Activated T-helper 1 cell treated with anti-CD3 and anti-CD28 coated beads, Interleukin-12 subunit alpha, Interleukin-12 subunit beta, Interleukin-2, Interleukin-4 antibody, amounts not matched to agents 30 ng/mL and 10 ng/mL and 1 ng/mL, durations not matched to agents 14 hours and 24 hours and 36 hours (primary cell): Measurements from ENCODE around the gene PADI2. TPM values are rescaled to one million over a fixed set of nuclear protein-coding genes. Genes with fewer than 3 reads are reported as not detected.
A peak's percentile ranks its signal among the peaks of the same experiment; 100 is the strongest.

ENCODE experiments used
- DNase-seq: peaks from one replicate; pipeline ENCODE4 v3.0.0; 2021; ENCODE audit warnings: low spot score
- H3K27ac Mint-ChIP-seq: one replicate; pipeline ENCODE4 v1.8.0; 2021; ENCODE audit warnings: mild to moderate bottlenecking, mixed read lengths
- H3K27me3 Mint-ChIP-seq: one replicate; pipeline ENCODE4 v1.8.0; 2022; ENCODE audit warnings: mild to moderate bottlenecking, moderate library complexity, mixed read lengths; ENCODE audit not compliant: insufficient read depth
- H3K36me3 Mint-ChIP-seq: one replicate; pipeline ENCODE4 v1.8.0; 2021; ENCODE audit warnings: low read depth, mixed read lengths
- H3K4me1 Mint-ChIP-seq: one replicate; pipeline ENCODE4 v1.8.0; 2021; ENCODE audit warnings: low read depth, mixed read lengths
- H3K4me3 Mint-ChIP-seq: one replicate; pipeline ENCODE4 v1.8.0; 2021; ENCODE audit warnings: mild to moderate bottlenecking, moderate library complexity, mixed read lengths
- H3K9me3 Mint-ChIP-seq: one replicate; pipeline ENCODE4 v1.8.0; 2021; ENCODE audit warnings: mixed read lengths
- intact Hi-C: fragments of 100-400 bp; cut with micrococcal nuclease; formaldehyde crosslinking; loops from one replicate; pipeline ENCODE4 v1.15.1; 2024
- total RNA-seq: library from RNA; stranded (reverse); gene quantifications from 2 replicates; pipeline ENCODE4 v1.2.3, GENCODE V29; 2022

Gene PADI2
- total RNA-seq, 1 donor from 2014 or later: not detected

DNA sequence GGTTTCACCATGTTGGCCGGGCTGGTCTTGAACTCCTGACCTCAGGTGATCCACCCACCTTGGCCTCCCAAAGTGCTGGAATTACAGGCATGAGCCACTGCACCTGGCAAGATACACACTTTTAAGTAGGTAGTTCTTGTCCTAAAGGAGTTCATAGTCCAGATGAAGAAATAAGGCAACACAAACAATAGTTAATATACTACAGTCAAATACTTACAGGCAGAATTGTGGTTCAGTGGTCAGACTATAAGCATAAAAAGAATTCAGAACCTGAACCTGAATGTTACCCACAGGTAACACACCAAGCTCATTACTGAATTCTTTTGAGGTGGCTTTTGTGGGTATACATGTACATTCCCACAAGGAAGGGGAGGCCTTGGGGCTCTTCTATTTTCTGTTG, 67.2 kb downstream of the PADI2 start:
- no peak overlapping the region for H3K27ac Mint-ChIP-seq
- intact Hi-C loops: loop anchor here (5.0 kb wide), 4 partner anchors 685 to 1635 kb away; partner anchors contain the start of genes DNAJC16 and SZRD1
- DNase-seq: no peak
- peak overlapping the region; percentile 99 for H3K4me3 Mint-ChIP-seq
- peaks cover 23% of the 10 kb centered on the region for H3K4me1 Mint-ChIP-seq
- H3K9me3 Mint-ChIP-seq: no peaks in the 10 kb centered on the region
- no peaks in the 10 kb centered on the region for H3K27me3 Mint-ChIP-seq
- H3K36me3 Mint-ChIP-seq: peaks cover 11% of the 10 kb centered on the region

GRCh38 chr1:17047924-17048323, 71.3 kb downstream of the PADI2 start:
- intact Hi-C loops: no loop called here
- H3K4me1 Mint-ChIP-seq: peaks cover 35% of the 10 kb centered on the region
- no peak for DNase-seq
- no peak overlapping the region for H3K27ac Mint-ChIP-seq
- peaks cover 23% of the 10 kb centered on the region for H3K36me3 Mint-ChIP-seq
- no peak overlapping the region for H3K4me3 Mint-ChIP-seq
- H3K9me3 Mint-ChIP-seq: no peaks in the 10 kb centered on the region
- no peaks in the 10 kb centered on the region for H3K27me3 Mint-ChIP-seq

GRCh38 chr1:17046334-17046657, 73.0 kb downstream of the PADI2 start:
- H3K27me3 Mint-ChIP-seq: no peaks in the 10 kb centered on the region
- no peak for DNase-seq
- H3K27ac Mint-ChIP-seq: peak overlapping the region; percentile 31
- H3K4me3 Mint-ChIP-seq: no peak overlapping the region
- peaks cover 21% of the 10 kb centered on the region for H3K36me3 Mint-ChIP-seq
- H3K9me3 Mint-ChIP-seq: no peaks in the 10 kb centered on the region
- intact Hi-C loops: loop anchor here (1.0 kb wide), 1 partner anchor 95 kb away; no protein-coding TSS in a partner anchor
- peaks cover 23% of the 10 kb centered on the region for H3K4me1 Mint-ChIP-seq

DNA sequence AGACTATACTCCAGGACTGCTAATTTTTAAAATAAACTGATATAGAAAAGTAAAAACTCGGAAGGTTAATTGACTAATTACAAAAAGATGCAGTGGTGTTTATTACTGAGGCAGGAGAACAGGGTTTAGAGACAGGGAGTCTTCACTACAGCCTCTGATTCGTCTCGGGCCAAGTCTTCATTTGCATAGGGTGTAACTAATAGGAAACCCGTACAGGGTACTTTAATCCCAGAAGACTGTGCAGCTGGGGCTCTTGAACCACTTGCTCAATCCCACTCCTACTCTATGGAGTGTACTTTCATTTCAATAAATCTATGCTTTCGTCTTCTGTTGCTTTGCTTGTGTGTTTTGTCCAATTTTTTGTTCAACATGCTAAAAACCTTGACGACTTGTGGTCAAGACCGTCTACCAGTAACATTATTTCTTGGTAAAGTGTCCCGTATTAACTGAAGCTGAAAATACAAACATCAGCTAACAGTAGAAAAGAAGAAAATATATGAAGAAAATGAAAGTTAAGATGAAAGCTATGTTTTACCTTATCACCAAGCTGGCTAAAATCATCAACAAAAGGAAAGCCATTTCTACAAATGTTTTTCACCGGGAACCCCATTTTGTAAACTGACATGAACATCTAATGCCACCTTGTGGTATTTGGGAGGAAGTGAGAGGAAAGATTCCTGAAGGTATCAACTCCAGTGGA, 73.5 kb downstream of the PADI2 start:
- intact Hi-C loops: loop anchor here (1.0 kb wide), 1 partner anchor 94 kb away; no protein-coding TSS in a partner anchor
- peak overlapping the region; percentile 31 for H3K27ac Mint-ChIP-seq
- H3K4me1 Mint-ChIP-seq: peaks cover 18% of the 10 kb centered on the region
- H3K9me3 Mint-ChIP-seq: no peaks in the 10 kb centered on the region
- H3K4me3 Mint-ChIP-seq: no peak overlapping the region
- DNase-seq: no peak
- no peaks in the 10 kb centered on the region for H3K27me3 Mint-ChIP-seq
- peaks cover 17% of the 10 kb centered on the region for H3K36me3 Mint-ChIP-seq

DNA sequence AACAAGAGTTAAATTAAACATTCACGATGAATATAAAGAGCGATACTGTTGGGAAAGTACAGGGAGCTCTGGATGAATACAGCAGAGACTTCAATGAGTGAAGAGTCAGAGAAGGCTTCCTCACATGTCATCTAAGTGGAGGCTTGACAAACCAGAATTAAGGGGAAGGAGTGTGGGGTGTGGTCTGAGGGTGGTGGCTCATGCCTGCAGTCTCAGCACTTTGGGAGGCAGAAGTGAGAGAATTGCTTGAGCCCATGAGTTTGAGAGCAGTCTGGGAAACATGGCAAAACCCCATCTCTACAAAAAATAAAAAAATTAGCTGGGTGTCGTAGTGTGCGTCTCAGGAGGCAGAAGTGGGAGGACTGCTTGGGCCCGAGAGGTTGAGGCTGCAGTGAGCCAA, 74.1 kb downstream of the PADI2 start:
- no peak for DNase-seq
- no peak overlapping the region for H3K27ac Mint-ChIP-seq
- no peaks in the 10 kb centered on the region for H3K27me3 Mint-ChIP-seq
- no peaks in the 10 kb centered on the region for H3K9me3 Mint-ChIP-seq
- H3K36me3 Mint-ChIP-seq: peaks cover 18% of the 10 kb centered on the region
- intact Hi-C loops: no loop called here
- H3K4me1 Mint-ChIP-seq: peaks cover 16% of the 10 kb centered on the region
- H3K4me3 Mint-ChIP-seq: no peak overlapping the region

GRCh38 chr1:17043676-17044075, 75.6 kb downstream of the PADI2 start:
- Mint-ChIP-seq H3K4me3 (no peak overlapping the region), H3K36me3 (peaks cover 22% of the 10 kb centered on the region), H3K9me3 (no peaks in the 10 kb centered on the region), H3K4me1 (peaks cover 16% of the 10 kb centered on the region), H3K27ac (no peak overlapping the region), H3K27me3 (no peaks in the 10 kb centered on the region)
- intact Hi-C loops: no loop called here
- DNase-seq: no peak

GRCh38 chr1:17040135-17040534, 79.1 kb downstream of the PADI2 start:
- H3K4me3 Mint-ChIP-seq: no peak overlapping the region

DNA sequence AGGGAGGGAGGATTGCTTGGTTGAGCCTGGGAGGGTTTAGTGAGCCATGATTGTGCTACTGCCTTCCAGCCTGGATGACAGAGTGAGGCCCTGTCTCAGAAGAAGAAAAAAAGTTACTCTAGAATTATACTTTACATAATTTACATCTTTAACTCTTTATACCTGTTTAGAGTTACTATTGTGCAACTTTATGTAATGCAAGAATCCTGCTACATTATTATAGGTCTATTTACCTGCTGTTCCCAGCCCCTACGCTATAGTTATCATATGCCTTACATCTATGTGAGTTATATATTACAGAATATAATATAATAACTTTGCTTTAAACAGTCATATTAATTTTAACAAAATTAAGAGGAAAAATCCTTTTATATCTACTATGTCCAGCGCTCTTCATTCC, 79.7 kb downstream of the PADI2 start:
- Mint-ChIP-seq H3K27ac (no peak overlapping the region), H3K36me3 (peaks cover 19% of the 10 kb centered on the region), H3K4me3 (no peak overlapping the region), H3K27me3 (no peaks in the 10 kb centered on the region), H3K9me3 (no peaks in the 10 kb centered on the region), H3K4me1 (no peaks in the 10 kb centered on the region)
- intact Hi-C loops: no loop called here
- no peak for DNase-seq

More at GRCh38 chr1:17040135-17040534, 79.1 kb downstream of the PADI2 start:
- peaks cover 3% of the 10 kb centered on the region for H3K4me1 Mint-ChIP-seq
- peaks cover 23% of the 10 kb centered on the region for H3K36me3 Mint-ChIP-seq
- no peak for DNase-seq
- no peak overlapping the region for H3K27ac Mint-ChIP-seq
- H3K9me3 Mint-ChIP-seq: no peaks in the 10 kb centered on the region
- H3K27me3 Mint-ChIP-seq: no peaks in the 10 kb centered on the region
- intact Hi-C loops: no loop called here

DNA sequence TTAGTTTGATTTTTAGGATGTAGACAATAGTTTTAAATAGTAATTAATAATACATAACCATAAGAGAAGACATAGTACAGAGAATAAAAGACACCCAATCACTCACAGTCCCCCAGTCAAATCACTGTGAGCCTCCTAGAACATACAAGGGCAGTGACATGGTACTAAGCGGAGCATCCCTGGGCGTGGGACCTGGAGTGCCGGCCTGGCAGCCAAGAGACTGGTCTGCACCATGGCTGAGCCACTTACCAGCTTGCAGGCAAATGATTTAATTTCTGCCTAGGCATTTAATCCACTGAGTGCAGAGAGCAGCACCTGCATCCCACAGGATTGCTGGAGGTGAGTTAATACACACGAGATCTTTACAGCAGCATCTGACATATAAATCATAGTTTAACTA, 85.8 kb downstream of the PADI2 start:
- Mint-ChIP-seq H3K4me1 (no peaks in the 10 kb centered on the region), H3K27ac (no peak overlapping the region), H3K9me3 (no peaks in the 10 kb centered on the region), H3K27me3 (no peaks in the 10 kb centered on the region), H3K4me3 (no peak overlapping the region), H3K36me3 (peaks cover 12% of the 10 kb centered on the region)
- no peak for DNase-seq
- intact Hi-C loops: no loop called here

DNA sequence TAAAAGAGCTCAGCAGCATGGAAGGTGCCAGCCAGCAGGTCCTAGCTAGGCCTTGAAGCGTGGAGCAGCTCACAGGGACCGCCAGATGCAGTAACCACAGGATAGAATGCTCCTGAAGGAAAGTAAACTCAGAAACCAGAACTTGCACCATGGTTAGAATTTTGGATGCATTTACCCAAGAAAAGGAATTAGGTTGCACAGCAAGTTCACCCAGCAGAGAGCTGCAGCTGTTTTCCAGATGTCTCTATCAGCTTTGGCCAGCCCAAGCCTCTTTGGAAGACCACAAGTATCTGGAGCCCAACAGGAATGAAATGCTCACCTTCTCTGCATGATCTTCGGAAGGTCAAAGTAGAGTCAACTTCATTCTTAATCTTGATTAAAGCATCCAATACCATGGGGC, 86.5 kb downstream of the PADI2 start:
- Mint-ChIP-seq H3K4me3 (no peak overlapping the region), H3K36me3 (peaks cover 15% of the 10 kb centered on the region), H3K9me3 (no peaks in the 10 kb centered on the region), H3K27ac (no peak overlapping the region), H3K4me1 (no peaks in the 10 kb centered on the region), H3K27me3 (no peaks in the 10 kb centered on the region)
- DNase-seq: no peak
- intact Hi-C loops: no loop called here

GRCh38 chr1:17031436-17031835, 87.8 kb downstream of the PADI2 start:
- no peak for DNase-seq
- Mint-ChIP-seq H3K36me3 (peaks cover 25% of the 10 kb centered on the region), H3K27ac (no peak overlapping the region), H3K9me3 (no peaks in the 10 kb centered on the region), H3K27me3 (no peaks in the 10 kb centered on the region), H3K4me1 (no peaks in the 10 kb centered on the region), H3K4me3 (no peak overlapping the region)
- intact Hi-C loops: no loop called here

GRCh38 chr1:17030206-17030605, 89.0 kb downstream of the PADI2 start:
- no peak overlapping the region for H3K4me3 Mint-ChIP-seq
- H3K9me3 Mint-ChIP-seq: no peaks in the 10 kb centered on the region
- H3K27ac Mint-ChIP-seq: no peak overlapping the region
- peaks cover 25% of the 10 kb centered on the region for H3K36me3 Mint-ChIP-seq
- intact Hi-C loops: no loop called here
- H3K27me3 Mint-ChIP-seq: no peaks in the 10 kb centered on the region
- no peaks in the 10 kb centered on the region for H3K4me1 Mint-ChIP-seq
- no peak for DNase-seq

GRCh38 chr1:17028662-17029188, 90.5 kb downstream of the PADI2 start:
- H3K4me1 Mint-ChIP-seq: no peaks in the 10 kb centered on the region
- intact Hi-C loops: no loop called here
- H3K4me3 Mint-ChIP-seq: no peak overlapping the region
- no peak for DNase-seq
- no peaks in the 10 kb centered on the region for H3K9me3 Mint-ChIP-seq
- H3K27me3 Mint-ChIP-seq: no peaks in the 10 kb centered on the region
- peaks cover 33% of the 10 kb centered on the region for H3K36me3 Mint-ChIP-seq
- no peak overlapping the region for H3K27ac Mint-ChIP-seq
